MM.1S (cell line): ENCODE measurements around the gene GAS7.

Experiments
- CTCF ChIP-seq: fragments of 300-600 bp; sonication (generic); IDR thresholded peaks from 2 replicates; pipeline ENCODE4 v1.5.1; 2016; ENCODE audit warnings: antibody characterized with exemption, low read length, mixed read lengths
- EZH2 ChIP-seq: fragments of 300-600 bp; sonication (generic); optimal IDR thresholded peaks from 2 replicates; pipeline ENCODE3; 2017; ENCODE audit warnings: low read depth, mild to moderate bottlenecking, antibody characterized with exemption, low read length, mixed read lengths

GRCh38 chr17:10033449-10033848, 165.0 kb downstream of the GAS7 start:
- TF ChIP-seq CTCF, result no peak
- TF ChIP-seq EZH2, result no peak
